HepG2 (cell line): ENCODE results near the gene CLDN5.

Experiments
- CAMTA2 ChIP-seq: sonication (generic); formaldehyde crosslinking; IDR thresholded peaks from 2 replicates; pipeline ENCODE4 v1.4.0; 2020; ENCODE audit warnings: mild to moderate bottlenecking, missing genetic modification reagents, borderline replicate concordance
- CREM ChIP-seq, 2 experiments: sonication (generic) in 1 of 2; formaldehyde crosslinking in 1 of 2; IDR thresholded peaks; 2 replicates each; pipeline versions ENCODE4 v1.4.0 to v1.6.1; 2016 to 2020; ENCODE audit warnings: antibody characterized with exemption in 1 of 2, mild to moderate bottlenecking in 1 of 2, missing genetic modification reagents in 1 of 2
- FOXP1 ChIP-seq, 2 experiments: fragments of 450-650 bp in 1 of 2; IDR thresholded peaks; 2 replicates each; pipeline ENCODE4 v1.6.1; 2017 to 2018; ENCODE audit warnings: antibody characterized with exemption in 1 of 2
- HNRNPH1 ChIP-seq: fragments of 200-400 bp; formaldehyde crosslinking; optimal IDR thresholded peaks from 2 replicates; pipeline ENCODE3; 2017; ENCODE audit warnings: mild to moderate bottlenecking, low read depth, low read length
- MAFK ChIP-seq, 2 experiments: IDR thresholded peaks in 1 of 2; conservative IDR thresholded peaks in 1 of 2; 2 replicates each; pipeline ENCODE4 v1.6.1; 2011; ENCODE audit warnings: improper control_type of control experiment in 2 of 2, low read length in 2 of 2
- NR2F2 ChIP-seq: IDR thresholded peaks from 2 replicates; pipeline ENCODE4 v1.6.1; 2012; ENCODE audit warnings: low read depth, inconsistent platforms, borderline replicate concordance
- PHF21A ChIP-seq: sonication (generic); formaldehyde crosslinking; IDR thresholded peaks from 2 replicates; pipeline ENCODE4 v1.5.0; 2020; ENCODE audit warnings: mild to moderate bottlenecking, missing genetic modification reagents
- POLR2A ChIP-seq, 2 experiments: IDR thresholded peaks; 2 replicates each; pipeline ENCODE4 v1.6.1; 2011; ENCODE audit warnings: low read depth in 2 of 2, low read length in 2 of 2, mild to moderate bottlenecking in 1 of 2, moderate library complexity in 1 of 2; ENCODE audit not compliant: insufficient read depth in 1 of 2
- SATB2 ChIP-seq: sonication (generic); formaldehyde crosslinking; IDR thresholded peaks from 2 replicates; pipeline ENCODE4 v1.5.0; 2020; ENCODE audit warnings: missing genetic modification reagents
- SMAD1 ChIP-seq: sonication (generic); formaldehyde crosslinking; IDR thresholded peaks from 2 replicates; pipeline ENCODE4 v1.4.0; 2020; ENCODE audit warnings: missing genetic modification reagents, low read depth, mild to moderate bottlenecking, borderline replicate concordance
- SRSF9 ChIP-seq: fragments of 200-400 bp; formaldehyde crosslinking; IDR thresholded peaks from 2 replicates; pipeline ENCODE4 v1.6.1; 2018; ENCODE audit warnings: borderline replicate concordance, mild to moderate bottlenecking, low read depth, low read length; ENCODE audit not compliant: insufficient read depth, poor library complexity, severe bottlenecking
- ZNF230 ChIP-seq: sonication (generic); formaldehyde crosslinking; IDR thresholded peaks from 2 replicates; pipeline ENCODE4 v1.4.0; 2020; ENCODE audit warnings: mild to moderate bottlenecking, missing genetic modification reagents
- ZNF772 ChIP-seq: sonication (generic); formaldehyde crosslinking; IDR thresholded peaks from 2 replicates; pipeline ENCODE4 v1.5.0; 2020; ENCODE audit warnings: mild to moderate bottlenecking, missing genetic modification reagents
- TF ChIP-seq, protein P1 (sequence below): sonication (generic); formaldehyde crosslinking; IDR thresholded peaks from 2 replicates; pipeline ENCODE4 v1.5.0; 2020; ENCODE audit warnings: mild to moderate bottlenecking, missing genetic modification reagents, moderate library complexity

DNA sequence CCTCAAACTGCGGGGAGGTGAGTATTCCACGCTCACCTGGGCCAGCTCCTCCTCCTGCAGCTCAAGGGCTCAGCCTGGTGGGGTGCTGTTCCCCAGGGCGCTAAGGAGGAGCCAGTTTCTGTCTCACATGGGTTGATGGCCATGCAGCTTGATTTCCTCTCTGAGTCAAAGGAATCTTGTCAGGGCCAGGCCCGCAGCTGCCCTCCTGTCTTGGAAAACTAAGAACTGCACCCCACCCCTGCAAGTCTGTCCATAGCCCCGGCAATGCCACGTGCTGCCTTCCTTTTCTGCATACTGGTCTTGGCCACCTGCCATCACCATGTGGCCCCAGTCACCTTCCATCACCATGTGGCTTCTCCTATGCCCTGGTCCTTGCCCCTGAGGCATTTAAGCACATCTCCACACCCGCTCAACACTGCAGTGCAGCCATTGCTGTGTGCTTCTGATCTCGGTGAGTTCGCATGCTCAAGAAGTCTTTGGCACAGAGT is 35.2 kb upstream of the CLDN5 start:
- TF ChIP-seq POLR2A (IDR thresholded peaks at IDR 0.05; ENCODE audit: insufficient read depth in 1 of 2, low read depth in 2 of 2, low read length in 2 of 2) (no peak), HNRNPH1 (no peak), CREM (IDR thresholded peaks at IDR 0.05) (no peak), CREM (CRISPR knock-in tag; IDR thresholded peaks at IDR 0.05) (no peak), PHF21A (CRISPR knock-in tag) (no peak), SRSF9 (no peak), NR2F2 (no peak), ZNF230 (CRISPR knock-in tag) (no peak), SMAD1 (no peak), CAMTA2 (no peak), FOXP1 (IDR thresholded peaks at IDR 0.05) (no peak), FOXP1 (CRISPR knock-in tag; IDR thresholded peaks at IDR 0.05) (no peak), MAFK (conservative IDR thresholded peaks at IDR 0.05 in 1 of 2, IDR thresholded peaks at IDR 0.05 in 1 of 2; ENCODE audit: low read length in 2 of 2) (no peak), ZNF772 (CRISPR knock-in tag) (no peak), SATB2 (no peak)
- TF ChIP-seq, protein P1, sequence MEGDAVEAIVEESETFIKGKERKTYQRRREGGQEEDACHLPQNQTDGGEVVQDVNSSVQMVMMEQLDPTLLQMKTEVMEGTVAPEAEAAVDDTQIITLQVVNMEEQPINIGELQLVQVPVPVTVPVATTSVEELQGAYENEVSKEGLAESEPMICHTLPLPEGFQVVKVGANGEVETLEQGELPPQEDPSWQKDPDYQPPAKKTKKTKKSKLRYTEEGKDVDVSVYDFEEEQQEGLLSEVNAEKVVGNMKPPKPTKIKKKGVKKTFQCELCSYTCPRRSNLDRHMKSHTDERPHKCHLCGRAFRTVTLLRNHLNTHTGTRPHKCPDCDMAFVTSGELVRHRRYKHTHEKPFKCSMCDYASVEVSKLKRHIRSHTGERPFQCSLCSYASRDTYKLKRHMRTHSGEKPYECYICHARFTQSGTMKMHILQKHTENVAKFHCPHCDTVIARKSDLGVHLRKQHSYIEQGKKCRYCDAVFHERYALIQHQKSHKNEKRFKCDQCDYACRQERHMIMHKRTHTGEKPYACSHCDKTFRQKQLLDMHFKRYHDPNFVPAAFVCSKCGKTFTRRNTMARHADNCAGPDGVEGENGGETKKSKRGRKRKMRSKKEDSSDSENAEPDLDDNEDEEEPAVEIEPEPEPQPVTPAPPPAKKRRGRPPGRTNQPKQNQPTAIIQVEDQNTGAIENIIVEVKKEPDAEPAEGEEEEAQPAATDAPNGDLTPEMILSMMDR, result peak; percentile 15; the same call in 1 of the 2 replicates
